ENCODE results near the gene CHRM4. TPM values are rescaled to one million over a fixed set of nuclear protein-coding genes. Genes with fewer than 3 reads are reported as not detected.

CHRM4 gene
- total RNA-seq, 1 donor from 2014 or later, result 8.5 TPM

GRCh38 chr11:46341454-46341853, 50.1 kb downstream of the CHRM4 start:
- Mint-ChIP-seq H3K36me3 (ENCODE audit: unreplicated experiment) (peaks cover 1% of the 10 kb centered on the region), H3K4me3 (ENCODE audit: unreplicated experiment) (no peak overlapping the region), H3K27ac (ENCODE audit: unreplicated experiment) (peak overlapping the region; percentile 11), H3K4me1 (ENCODE audit: low read depth, unreplicated experiment) (peaks cover 33% of the 10 kb centered on the region), H3K27me3 (ENCODE audit: unreplicated experiment) (peaks cover 11% of the 10 kb centered on the region), H3K9me3 (ENCODE audit: unreplicated experiment) (no peaks in the 10 kb centered on the region)
- TF ChIP-seq CTCF (IDR thresholded peaks at IDR 0.05; ENCODE audit: partially characterized antibody, unreplicated experiment), result no peak
- no peak for DNase-seq

- Mint-ChIP-seq H3K27ac (ENCODE audit: unreplicated experiment) (peak overlapping the region; percentile 17), H3K27me3 (ENCODE audit: unreplicated experiment) (peaks cover 13% of the 10 kb centered on the region), H3K36me3 (ENCODE audit: unreplicated experiment) (no peaks in the 10 kb centered on the region), H3K4me1 (ENCODE audit: low read depth, unreplicated experiment) (peaks cover 34% of the 10 kb centered on the region), H3K4me3 (ENCODE audit: unreplicated experiment) (peak overlapping the region; percentile 66), H3K9me3 (ENCODE audit: unreplicated experiment) (peaks cover 1% of the 10 kb centered on the region)
- no peak for TF ChIP-seq CTCF (IDR thresholded peaks at IDR 0.05; ENCODE audit: partially characterized antibody, unreplicated experiment)
- DNase-seq, result no peak
These were observed 51.8 kb downstream of the CHRM4 start for GRCh38 chr11:46339816-46340215.

DNA sequence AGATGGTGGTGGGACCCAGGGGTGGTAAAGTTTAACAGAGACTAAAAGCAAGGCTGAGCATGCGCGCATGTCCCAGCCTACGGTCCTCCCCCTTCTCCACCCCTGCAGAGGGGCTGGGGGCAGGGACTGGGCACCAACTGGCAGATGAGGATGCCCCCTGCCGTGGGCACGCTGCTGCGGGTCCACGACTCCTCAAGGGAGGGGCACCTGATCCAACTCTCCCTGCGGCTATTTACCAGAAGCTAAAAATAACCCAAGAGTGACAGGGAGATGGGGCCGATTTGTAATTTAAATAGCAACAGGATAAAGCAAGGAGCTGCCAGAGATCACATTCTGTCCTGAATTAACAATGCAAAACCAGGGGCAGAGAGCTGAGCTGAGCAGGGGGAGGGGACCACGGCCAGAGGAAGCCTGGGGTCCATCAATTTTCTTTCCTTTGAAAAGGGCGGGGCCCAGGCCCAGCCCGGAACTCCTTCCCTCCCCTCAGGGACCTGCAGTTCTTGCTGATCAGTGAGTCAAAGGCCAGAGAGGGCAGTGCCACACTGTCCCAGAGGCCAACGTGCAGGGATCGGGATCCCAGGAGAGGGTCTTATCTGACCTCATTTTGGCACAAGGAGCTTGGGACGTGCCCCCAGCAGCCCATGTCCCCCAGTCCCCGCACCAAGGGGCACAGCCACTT, 52.4 kb downstream of the CHRM4 start:
- peak; percentile 51 for DNase-seq
- peak overlapping the region; percentile 43 for H3K27ac Mint-ChIP-seq (ENCODE audit: unreplicated experiment)
- H3K9me3 Mint-ChIP-seq (ENCODE audit: unreplicated experiment), result peaks cover 4% of the 10 kb centered on the region
- peaks cover 32% of the 10 kb centered on the region for H3K4me1 Mint-ChIP-seq (ENCODE audit: low read depth, unreplicated experiment)
- peak overlapping the region; percentile 66 for H3K4me3 Mint-ChIP-seq (ENCODE audit: unreplicated experiment)
- no peaks in the 10 kb centered on the region for H3K36me3 Mint-ChIP-seq (ENCODE audit: unreplicated experiment)
- peaks cover 11% of the 10 kb centered on the region for H3K27me3 Mint-ChIP-seq (ENCODE audit: unreplicated experiment)
- TF ChIP-seq CTCF (IDR thresholded peaks at IDR 0.05; ENCODE audit: partially characterized antibody, unreplicated experiment), result no peak

DNA sequence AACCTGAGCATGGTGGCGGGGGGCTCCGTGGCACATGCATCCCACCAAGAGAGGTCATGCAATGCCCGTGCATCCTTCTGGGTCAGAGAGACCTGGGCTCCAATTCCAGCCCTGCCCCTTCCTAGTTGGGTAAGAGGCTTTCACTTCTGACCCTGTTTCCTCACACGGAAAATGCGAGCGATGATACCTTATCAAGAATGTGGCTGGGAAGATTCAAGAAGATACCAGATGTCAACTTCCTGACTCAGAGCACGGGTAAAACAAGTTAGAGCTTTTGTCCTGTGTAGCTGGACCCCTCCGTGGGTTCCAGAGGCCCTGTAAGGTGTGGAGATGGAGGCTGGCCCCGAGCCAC, 53.0 kb downstream of the CHRM4 start:
- Mint-ChIP-seq H3K36me3 (ENCODE audit: unreplicated experiment) (no peaks in the 10 kb centered on the region), H3K4me1 (ENCODE audit: low read depth, unreplicated experiment) (peaks cover 28% of the 10 kb centered on the region), H3K9me3 (ENCODE audit: unreplicated experiment) (peaks cover 4% of the 10 kb centered on the region), H3K27ac (ENCODE audit: unreplicated experiment) (peak overlapping the region; percentile 60), H3K4me3 (ENCODE audit: unreplicated experiment) (peak overlapping the region; percentile 66), H3K27me3 (ENCODE audit: unreplicated experiment) (peaks cover 11% of the 10 kb centered on the region)
- no peak for DNase-seq
- TF ChIP-seq CTCF (IDR thresholded peaks at IDR 0.05; ENCODE audit: partially characterized antibody, unreplicated experiment), result no peak

- no peaks in the 10 kb centered on the region for H3K36me3 Mint-ChIP-seq (ENCODE audit: unreplicated experiment)
- H3K27ac Mint-ChIP-seq (ENCODE audit: unreplicated experiment), result no peak overlapping the region
- H3K4me1 Mint-ChIP-seq (ENCODE audit: low read depth, unreplicated experiment), result peaks cover 20% of the 10 kb centered on the region
- no peak overlapping the region for H3K4me3 Mint-ChIP-seq (ENCODE audit: unreplicated experiment)
- peaks cover 8% of the 10 kb centered on the region for H3K27me3 Mint-ChIP-seq (ENCODE audit: unreplicated experiment)
- DNase-seq, result no peak
- H3K9me3 Mint-ChIP-seq (ENCODE audit: unreplicated experiment), result peaks cover 4% of the 10 kb centered on the region
- no peak for TF ChIP-seq CTCF (IDR thresholded peaks at IDR 0.05; ENCODE audit: partially characterized antibody, unreplicated experiment)
These were observed 53.8 kb downstream of the CHRM4 start for GRCh38 chr11:46337626-46338345.

Data from glutamatergic neuron (in vitro differentiated cells).